DND-41 (cell line): ENCODE results near the gene DDX28.

ENCODE experiments used
- EZH2 ChIP-seq: IDR thresholded peaks from 3 replicates; pipeline ENCODE4 v1.6.1; 2012; ENCODE audit warnings: borderline replicate concordance, low read depth, mild to moderate bottlenecking, moderate library complexity, low read length, inconsistent platforms; ENCODE audit not compliant: severe bottlenecking
- TF ChIP-seq, protein P1 (sequence below): IDR thresholded peaks from 2 replicates; pipeline ENCODE4 v1.5.1; 2012; ENCODE audit warnings: borderline replicate concordance, low read length, moderate library complexity, mild to moderate bottlenecking; ENCODE audit not compliant: poor library complexity, severe bottlenecking; ENCODE audit errors: extremely low read depth

GRCh38 chr16:68066763-68067162 lies 43.7 kb upstream of the DDX28 start:
- TF ChIP-seq, protein P1, sequence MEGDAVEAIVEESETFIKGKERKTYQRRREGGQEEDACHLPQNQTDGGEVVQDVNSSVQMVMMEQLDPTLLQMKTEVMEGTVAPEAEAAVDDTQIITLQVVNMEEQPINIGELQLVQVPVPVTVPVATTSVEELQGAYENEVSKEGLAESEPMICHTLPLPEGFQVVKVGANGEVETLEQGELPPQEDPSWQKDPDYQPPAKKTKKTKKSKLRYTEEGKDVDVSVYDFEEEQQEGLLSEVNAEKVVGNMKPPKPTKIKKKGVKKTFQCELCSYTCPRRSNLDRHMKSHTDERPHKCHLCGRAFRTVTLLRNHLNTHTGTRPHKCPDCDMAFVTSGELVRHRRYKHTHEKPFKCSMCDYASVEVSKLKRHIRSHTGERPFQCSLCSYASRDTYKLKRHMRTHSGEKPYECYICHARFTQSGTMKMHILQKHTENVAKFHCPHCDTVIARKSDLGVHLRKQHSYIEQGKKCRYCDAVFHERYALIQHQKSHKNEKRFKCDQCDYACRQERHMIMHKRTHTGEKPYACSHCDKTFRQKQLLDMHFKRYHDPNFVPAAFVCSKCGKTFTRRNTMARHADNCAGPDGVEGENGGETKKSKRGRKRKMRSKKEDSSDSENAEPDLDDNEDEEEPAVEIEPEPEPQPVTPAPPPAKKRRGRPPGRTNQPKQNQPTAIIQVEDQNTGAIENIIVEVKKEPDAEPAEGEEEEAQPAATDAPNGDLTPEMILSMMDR = no peak
- no peak for TF ChIP-seq EZH2
